Right lobe of liver (tissue), 6 donors: Measurements from ENCODE around the gene ETFB. TPM values are rescaled to one million over a fixed set of nuclear protein-coding genes. Genes with fewer than 3 reads are reported as not detected.
A peak's percentile ranks its signal among the peaks of the same experiment; 100 is the strongest.

Experiments used
- ATAC-seq, 4 donors: fragments of 200-7000 bp; cut with Tn5 transposase; one replicate each; pipeline ENCODE4 v1.9.1; 2020; ENCODE audit warnings: mild to moderate bottlenecking in 4 of 4, moderate library complexity in 4 of 4
- DNase-seq, 3 donors: peaks; one replicate each; pipeline ENCODE4 v3.0.0-alpha.2; 2020
- H3K27ac ChIP-seq, 3 donors: fragments of 200-600 bp; one replicate each; pipeline ENCODE4 v1.8.0; 2022
- H3K27me3 ChIP-seq, 2 donors: fragments of 200-600 bp; one replicate each; pipeline ENCODE4 v1.8.0; 2022
- H3K36me3 ChIP-seq, 4 donors: fragments of 200-600 bp; sonication (generic) in 1 of 4; one replicate each; pipeline versions ENCODE4 v1.5.1 to v1.8.0; 2017 to 2022; ENCODE audit warnings: control low read depth in 1 of 4
- H3K4me1 ChIP-seq, 4 donors: fragments of 200-600 bp; sonication (generic) in 1 of 4; one replicate each; pipeline versions ENCODE4 v1.5.1 to v1.8.0; 2017 to 2022; ENCODE audit warnings: control low read depth in 1 of 4
- H3K4me3 ChIP-seq, 3 donors: fragments of 200-600 bp; one replicate each; pipeline ENCODE4 v1.8.0; 2022
- H3K9me3 ChIP-seq, 4 donors: fragments of 200-600 bp; sonication (generic) in 1 of 4; one replicate each; pipeline versions ENCODE4 v1.5.1 to v1.8.0; 2017 to 2022; ENCODE audit warnings: control low read depth in 1 of 4
- POLR2A ChIP-seq: fragments of 450-650 bp; IDR thresholded peaks from one replicate; pipeline ENCODE4 v1.6.1; 2017; ENCODE audit warnings: antibody characterized with exemption, mild to moderate bottlenecking
- WGBS: methylation state at CpG from one replicate; pipeline ENCODE4 v1.1.6; 2018; ENCODE audit warnings: low coverage, low lambda C conversion rate; ENCODE audit not compliant: insufficient coverage; ENCODE audit errors: missing lambda C conversion rate; 5-methylcytosine and 5-hydroxymethylcytosine counted together
- intact Hi-C, 2 donors: fragments of 100-400 bp; cut with DNase I; formaldehyde crosslinking; loops; one replicate each; pipeline versions ENCODE4 v1.11.2 to v1.14.1; 2022
- total RNA-seq, 6 experiments: library from RNA; depleted of rRNA in 2 of 6; stranded (reverse); fragments of >200 nt in 2 of 6; fragmentation: NEBNext Ultra II Directional in 3 of 6; extraction: Animal tissue kit (Norgen Biotek cat#: 25700) in 3 of 6; gene quantifications; one replicate each; pipeline versions ENCODE4 v1.1.0 to v1.2.4, GENCODE V29; 2016 to 2023
- TF ChIP-seq, protein P1 (sequence below), 4 donors: fragments of 200-600 bp in 3 of 4; fragments of 450-650 bp in 1 of 4; IDR thresholded peaks; one replicate each; pipeline versions ENCODE4 v1.5.1 to v1.8.0; 2016 to 2022; ENCODE audit warnings: antibody characterized with exemption in 4 of 4, mild to moderate bottlenecking in 2 of 4
- donor health status: DM: no; HTN: yes; CAD: no.
- donor health status: DM: no; HTN: no; CAD: no.
- donor health status: DM: no; HTN: no; CAD: no.
- donor health status: DM: no; HTN: yes; CAD: no.
- donor health status: DM: no; HTN: yes; CAD: no.

The ETFB gene
- total RNA-seq, 6 experiments from 2014 or later: 210 to 439 (median 345) TPM

DNA sequence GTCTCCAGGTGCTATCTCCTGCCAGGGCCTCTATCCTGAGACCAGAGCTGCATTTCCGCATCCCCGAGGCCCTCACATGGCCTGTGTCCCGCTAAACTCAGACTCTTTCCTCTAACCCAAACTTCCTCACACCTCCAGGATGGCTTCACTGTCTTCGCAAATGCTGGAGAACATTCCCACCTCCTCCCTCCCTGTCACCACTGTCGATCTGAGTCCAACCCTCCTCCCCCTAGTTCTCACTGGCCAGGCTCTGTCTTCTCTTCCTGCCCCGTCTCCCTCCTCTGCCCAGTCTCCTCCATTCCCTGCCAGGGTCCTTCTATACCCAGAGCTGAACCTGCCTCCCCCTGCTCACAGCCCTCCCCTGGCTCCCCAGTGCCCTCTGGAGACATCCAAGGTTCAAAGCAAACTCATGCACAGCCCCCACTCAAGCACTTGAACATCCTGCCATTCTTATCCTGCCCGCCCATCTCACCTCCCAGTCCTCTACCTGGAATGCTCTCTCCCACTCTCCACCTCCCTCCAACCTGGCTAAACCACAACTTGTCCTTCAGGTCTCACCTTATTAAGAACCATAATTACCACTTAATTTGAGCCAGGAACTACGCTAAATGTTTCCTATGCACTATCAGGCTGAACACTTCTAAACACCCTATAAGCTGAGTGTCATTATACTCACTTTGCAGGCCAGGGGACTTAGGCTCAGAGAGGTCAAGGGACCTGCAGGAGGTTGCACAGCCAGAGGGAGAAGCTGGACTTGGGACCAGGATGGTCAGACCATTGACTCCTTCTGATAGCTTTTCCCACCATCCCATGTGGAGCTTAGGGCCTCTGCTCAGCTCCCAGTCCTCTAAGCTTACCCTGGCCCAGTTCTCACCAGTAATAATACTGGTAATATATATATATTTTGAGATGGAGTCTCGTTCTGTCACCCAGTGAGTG is 23.3 kb downstream of the ETFB start:
- Histone ChIP-seq H3K4me3 (no peak overlapping the region), H3K27me3 (no peaks in the 10 kb centered on the region), H3K27ac (no peak overlapping the region), H3K9me3 (no peaks in the 10 kb centered on the region), H3K4me1 (peaks cover 0 to 25% (median 1%) of the 10 kb centered on the region in 4 donors), H3K36me3 (peaks cover 0 to 27% (median 12%) of the 10 kb centered on the region in 4 donors)
- ATAC-seq (no peak), DNase-seq (no peak)
- TF ChIP-seq POLR2A: no peak
- TF ChIP-seq, protein P1, sequence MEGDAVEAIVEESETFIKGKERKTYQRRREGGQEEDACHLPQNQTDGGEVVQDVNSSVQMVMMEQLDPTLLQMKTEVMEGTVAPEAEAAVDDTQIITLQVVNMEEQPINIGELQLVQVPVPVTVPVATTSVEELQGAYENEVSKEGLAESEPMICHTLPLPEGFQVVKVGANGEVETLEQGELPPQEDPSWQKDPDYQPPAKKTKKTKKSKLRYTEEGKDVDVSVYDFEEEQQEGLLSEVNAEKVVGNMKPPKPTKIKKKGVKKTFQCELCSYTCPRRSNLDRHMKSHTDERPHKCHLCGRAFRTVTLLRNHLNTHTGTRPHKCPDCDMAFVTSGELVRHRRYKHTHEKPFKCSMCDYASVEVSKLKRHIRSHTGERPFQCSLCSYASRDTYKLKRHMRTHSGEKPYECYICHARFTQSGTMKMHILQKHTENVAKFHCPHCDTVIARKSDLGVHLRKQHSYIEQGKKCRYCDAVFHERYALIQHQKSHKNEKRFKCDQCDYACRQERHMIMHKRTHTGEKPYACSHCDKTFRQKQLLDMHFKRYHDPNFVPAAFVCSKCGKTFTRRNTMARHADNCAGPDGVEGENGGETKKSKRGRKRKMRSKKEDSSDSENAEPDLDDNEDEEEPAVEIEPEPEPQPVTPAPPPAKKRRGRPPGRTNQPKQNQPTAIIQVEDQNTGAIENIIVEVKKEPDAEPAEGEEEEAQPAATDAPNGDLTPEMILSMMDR (IDR thresholded peaks at IDR 0.05): no peak
- intact Hi-C loops: no loop called here
- WGBS: 56% methylated on average over 6 of the region's 9 CpGs

- Histone ChIP-seq H3K4me3 (no peak within 1 kb of the TSS), H3K4me1 (peaks cover 0 to 18% (median 0%) of the 10 kb centered on the region in 4 donors), H3K9me3 (no peaks in the 10 kb centered on the region), H3K27ac (peak within 1 kb of the TSS in 1 of 3 donors; percentile 33), H3K36me3 (peaks cover 0 to 22% (median 11%) of the 10 kb centered on the region in 4 donors), H3K27me3 (no peaks in the 10 kb centered on the region)
- ATAC-seq: no peak
- no peak for TF ChIP-seq POLR2A
- TF ChIP-seq, protein P1 (IDR thresholded peaks at IDR 0.05): no peak
- intact Hi-C loops: no loop called here
- DNase-seq: no peak
- WGBS: 60% methylated on average over 1 of the region's 3 CpGs
Measured at GRCh38 chr19:51341976-51342580, 24.1 kb downstream of the ETFB start, which contains the start of gene VSIG10L. Gene VSIG10L, minus strand, starts transcription at chr19:51342139. Its CDS starts 15 bp downstream, at chr19:51342124.

DNA sequence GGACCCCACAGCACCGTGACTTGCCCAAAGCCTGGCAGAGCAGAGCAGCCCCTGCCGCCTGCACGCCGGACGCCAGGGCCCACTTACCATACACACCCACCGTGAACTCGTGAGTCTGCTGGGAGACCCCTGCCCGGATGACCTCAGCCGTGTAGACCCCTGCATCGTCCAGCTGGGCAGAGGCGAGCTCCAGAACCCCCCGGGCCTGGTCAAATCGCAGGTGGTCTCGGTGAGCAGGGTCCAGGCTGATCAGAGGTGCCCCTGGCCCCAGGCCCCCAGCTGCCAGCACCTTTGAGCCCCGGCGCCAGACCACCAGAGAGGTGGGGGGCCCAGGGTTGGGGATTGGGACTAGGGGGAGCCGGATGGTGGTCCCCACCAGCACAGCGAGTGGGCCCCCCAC is 25.1 kb downstream of the ETFB start:
- no peak for DNase-seq
- no peak for TF ChIP-seq POLR2A
- TF ChIP-seq, protein P1 (IDR thresholded peaks at IDR 0.05): no peak

DNA sequence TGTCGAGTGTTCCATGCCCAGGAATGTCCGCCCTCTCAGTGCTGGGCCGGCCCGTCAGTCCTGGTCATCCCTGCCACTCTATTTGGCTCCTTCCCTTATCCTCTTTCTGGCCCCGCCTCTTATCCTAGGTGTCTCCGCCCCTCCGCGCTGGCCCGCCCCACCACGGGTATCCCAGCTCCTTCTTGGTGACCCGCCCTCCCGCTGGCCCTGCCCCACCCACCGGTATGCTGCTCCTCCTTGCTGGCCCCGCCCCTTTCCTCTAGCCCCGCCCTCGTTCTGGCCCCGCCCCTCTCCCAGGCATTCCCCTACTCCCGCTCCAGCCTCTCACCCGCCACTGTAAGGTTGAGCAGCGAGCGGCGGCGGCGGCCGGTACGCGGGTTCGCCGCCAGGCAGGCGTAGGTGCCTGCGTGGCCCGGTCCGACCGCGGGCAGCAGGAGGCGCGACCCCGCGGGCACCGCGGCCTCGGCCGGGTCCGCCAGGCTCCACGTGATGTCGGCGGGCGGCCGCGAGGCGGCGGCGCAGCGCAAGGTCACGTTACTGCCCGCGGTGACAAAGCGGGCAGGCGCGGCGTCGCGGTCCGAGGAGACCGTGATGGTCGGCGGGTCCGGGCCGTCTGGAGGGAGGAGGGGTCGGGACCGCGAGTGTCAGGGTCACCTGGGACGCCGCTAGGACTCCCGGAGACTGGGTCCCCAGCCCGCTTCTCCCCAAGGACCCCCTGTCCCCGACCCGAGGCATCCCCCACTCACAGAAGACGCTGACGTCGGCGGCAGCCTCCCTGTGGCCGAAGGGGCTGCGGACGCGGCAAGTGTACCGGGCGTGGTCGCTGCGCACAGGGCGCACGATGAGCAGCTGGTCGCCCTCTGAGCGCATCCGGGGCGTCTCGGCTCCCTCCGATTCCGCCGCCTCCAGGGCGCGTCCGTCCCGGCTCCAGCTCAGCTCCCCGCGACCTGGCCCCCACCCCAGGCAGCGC is 26.2 kb downstream of the ETFB start:
- TF ChIP-seq, protein P1 (IDR thresholded peaks at IDR 0.05): peak in 3 of 4 donors; percentile 22 to 42 (median 41)
- peak; percentile 88 for TF ChIP-seq POLR2A
- peak overlapping the region; percentile 54 to 73 (median 58) for H3K27ac ChIP-seq

More for the DNA sequence above, 25.1 kb downstream of the ETFB start:
- peaks cover 0 to 18% (median 0%) of the 10 kb centered on the region in 4 donors for H3K4me1 ChIP-seq
- WGBS: 78% methylated on average over 8 of the region's 18 CpGs
- H3K27ac ChIP-seq: peak overlapping the region in 1 of 3 donors; percentile 33
- no peak for ATAC-seq
- intact Hi-C loops: no loop called here
- H3K4me3 ChIP-seq: no peak overlapping the region
- H3K36me3 ChIP-seq: peaks cover 0 to 12% (median 6%) of the 10 kb centered on the region in 4 donors
- no peaks in the 10 kb centered on the region for H3K9me3 ChIP-seq
- no peaks in the 10 kb centered on the region for H3K27me3 ChIP-seq

More for the DNA sequence above, 26.2 kb downstream of the ETFB start:
- WGBS: 4% methylated on average over 22 of the region's 107 CpGs
- Histone ChIP-seq H3K4me1 (peaks cover 0 to 18% (median 0%) of the 10 kb centered on the region in 4 donors), H3K27me3 (no peaks in the 10 kb centered on the region), H3K36me3 (peaks cover 0 to 6% (median 2%) of the 10 kb centered on the region in 4 donors), H3K4me3 (peak overlapping the region; percentile 65 to 77 (median 75)), H3K9me3 (no peaks in the 10 kb centered on the region)
- intact Hi-C loops: loop anchor here in 1 of 2 donors (5.0 kb wide), 1 partner anchor 67 kb away; no protein-coding TSS in a partner anchor
- DNase-seq (peak; percentile 100), ATAC-seq (peak; percentile 91 to 96 (median 94))
